ENCODE data around the gene PTPDC1.

DNA sequence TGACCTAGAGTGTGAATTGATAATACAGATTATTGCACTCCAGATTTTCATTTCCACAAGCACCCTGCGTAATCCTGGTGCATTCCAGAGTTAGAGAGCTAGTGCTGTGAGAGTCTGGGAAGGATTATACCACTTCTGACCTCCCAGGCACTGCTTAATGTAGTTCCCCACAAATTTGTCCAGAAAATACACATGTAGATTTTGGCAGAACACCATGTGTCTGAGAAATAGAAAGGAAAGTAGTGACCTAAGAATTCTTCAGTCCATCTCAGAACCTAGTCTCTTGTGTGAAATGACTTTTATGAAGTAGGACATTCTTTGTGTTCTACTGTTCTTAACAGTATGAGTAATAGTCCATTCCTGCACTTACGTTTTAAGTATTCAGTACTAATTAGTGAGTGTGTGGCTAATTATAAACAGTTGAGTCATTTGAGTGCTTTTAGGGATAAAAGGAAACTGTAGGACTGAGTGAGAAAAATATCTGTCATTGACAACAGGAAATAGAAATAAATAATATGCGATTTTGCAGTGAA is 27.8 kb upstream of the PTPDC1 start:
- TF ChIP-seq POLR2AphosphoS5 (IDR thresholded peaks at IDR 0.05) (peak in 2 of 3 donors; percentile 51 to 69), EP300 (IDR thresholded peaks at IDR 0.05) (no peak), POLR2A (IDR thresholded peaks at IDR 0.05) (no peak)
- TF ChIP-seq, protein P1, sequence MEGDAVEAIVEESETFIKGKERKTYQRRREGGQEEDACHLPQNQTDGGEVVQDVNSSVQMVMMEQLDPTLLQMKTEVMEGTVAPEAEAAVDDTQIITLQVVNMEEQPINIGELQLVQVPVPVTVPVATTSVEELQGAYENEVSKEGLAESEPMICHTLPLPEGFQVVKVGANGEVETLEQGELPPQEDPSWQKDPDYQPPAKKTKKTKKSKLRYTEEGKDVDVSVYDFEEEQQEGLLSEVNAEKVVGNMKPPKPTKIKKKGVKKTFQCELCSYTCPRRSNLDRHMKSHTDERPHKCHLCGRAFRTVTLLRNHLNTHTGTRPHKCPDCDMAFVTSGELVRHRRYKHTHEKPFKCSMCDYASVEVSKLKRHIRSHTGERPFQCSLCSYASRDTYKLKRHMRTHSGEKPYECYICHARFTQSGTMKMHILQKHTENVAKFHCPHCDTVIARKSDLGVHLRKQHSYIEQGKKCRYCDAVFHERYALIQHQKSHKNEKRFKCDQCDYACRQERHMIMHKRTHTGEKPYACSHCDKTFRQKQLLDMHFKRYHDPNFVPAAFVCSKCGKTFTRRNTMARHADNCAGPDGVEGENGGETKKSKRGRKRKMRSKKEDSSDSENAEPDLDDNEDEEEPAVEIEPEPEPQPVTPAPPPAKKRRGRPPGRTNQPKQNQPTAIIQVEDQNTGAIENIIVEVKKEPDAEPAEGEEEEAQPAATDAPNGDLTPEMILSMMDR (IDR thresholded peaks at IDR 0.05): no peak
